Esophagus muscularis mucosa (tissue), 4 donors: ENCODE measurements around the gene AAK1. TPM values are rescaled to one million over a fixed set of nuclear protein-coding genes. Genes with fewer than 3 reads are reported as not detected.
"Not testable (repeated sequence)": the region's sequence is repeated elsewhere in the genome, so short reads cannot be mapped to it uniquely, and the experiment has no call there.

ENCODE experiments used
- DNase-seq: peaks from one replicate; pipeline ENCODE4 v3.0.0-alpha.2; 2017; ENCODE audit errors: extremely low spot score
- H3K27ac ChIP-seq, 4 donors: fragments of 200-600 bp; sonication (generic); replicated peaks in 1 of 4; 1 replicate in 3 of 4; 2 replicates in 1 of 4; pipeline ENCODE4 v1.5.1; 2016 to 2019; ENCODE audit warnings: mild to moderate bottlenecking in 1 of 4
- H3K27me3 ChIP-seq, 4 donors: fragments of 200-600 bp; sonication (generic); one replicate each; pipeline versions ENCODE4 v1.5.1 to v1.6.0; 2016 to 2019
- H3K36me3 ChIP-seq, 4 donors: fragments of 200-600 bp; sonication (generic); one replicate each; pipeline ENCODE4 v1.5.1; 2016 to 2019
- H3K4me1 ChIP-seq, 4 donors: fragments of 200-600 bp; sonication (generic); one replicate each; pipeline ENCODE4 v1.5.1; 2016 to 2019
- H3K4me3 ChIP-seq, 4 donors: fragments of 200-600 bp; sonication (generic); 1 replicate in 2 of 4; 2 replicates in 2 of 4; pipeline ENCODE4 v1.5.1; 2016 to 2019; ENCODE audit warnings: mild to moderate bottlenecking in 4 of 4, moderate library complexity in 1 of 4
- H3K9me3 ChIP-seq, 4 donors: fragments of 200-600 bp; sonication (generic); 1 replicate in 3 of 4; 2 replicates in 1 of 4; pipeline ENCODE4 v1.5.1; 2016 to 2019
- CTCF ChIP-seq, 3 experiments: fragments of 200-600 bp in 2 of 3; fragments of 450-650 bp in 1 of 3; sonication (generic) in 2 of 3; IDR thresholded peaks; one replicate each; pipeline ENCODE4 v1.5.1; 2017 to 2019; ENCODE audit warnings: antibody characterized with exemption in 3 of 3, mild to moderate bottlenecking in 2 of 3, moderate library complexity in 1 of 3
- EP300 ChIP-seq: sonication (generic); formaldehyde crosslinking; IDR thresholded peaks from one replicate; pipeline ENCODE4 v1.6.1; 2017; ENCODE audit warnings: antibody characterized with exemption
- POLR2A ChIP-seq: fragments of 450-650 bp; IDR thresholded peaks from one replicate; pipeline ENCODE4 v1.6.1; 2017; ENCODE audit warnings: antibody characterized with exemption, moderate library complexity, mild to moderate bottlenecking, low read depth
- POLR2AphosphoS5 ChIP-seq, 2 donors: sonication (generic); formaldehyde crosslinking; IDR thresholded peaks; one replicate each; pipeline ENCODE4 v1.6.1; 2017; ENCODE audit warnings: antibody characterized with exemption in 2 of 2
- WGBS: methylation state at CpG from one replicate; pipeline ENCODE4 v1.1.5; 2018; 5-methylcytosine and 5-hydroxymethylcytosine counted together
- intact Hi-C: fragments of 100-400 bp; cut with DNase I; formaldehyde crosslinking; loops from one replicate; pipeline ENCODE4 v1.15.1; 2023
- total RNA-seq, 4 donors: library from RNA; depleted of rRNA; stranded (reverse); fragments of >200 nt; gene quantifications; one replicate each; pipeline versions ENCODE4 v1.1.0 to v1.2.1, GENCODE V29; 2016

Gene AAK1
- total RNA-seq, 4 donors from 2014 or later, result 27.8 to 53.2 (median 41.9) TPM

GRCh38 chr2:69453475-69454129, 189.9 kb downstream of the AAK1 start:
- H3K9me3 ChIP-seq, result no peaks in the 10 kb centered on the region
- DNase-seq, result no peak
- no peak overlapping the region for H3K27ac ChIP-seq
- H3K27me3 ChIP-seq, result no peaks in the 10 kb centered on the region
- no peak overlapping the region for H3K4me3 ChIP-seq
- TF ChIP-seq POLR2A (no peak), EP300 (no peak), POLR2AphosphoS5 (IDR thresholded peaks at IDR 0.05) (no peak), CTCF (IDR thresholded peaks at IDR 0.05) (no peak)
- WGBS, result 89% methylated on average over 4 of the region's 4 CpGs
- H3K36me3 ChIP-seq, result no peaks in the 10 kb centered on the region
- no peaks in the 10 kb centered on the region for H3K4me1 ChIP-seq
- intact Hi-C loops, result no loop called here

GRCh38 chr2:69452687-69453086, 190.9 kb downstream of the AAK1 start:
- 87% methylated on average over 3 of the region's 3 CpGs for WGBS
- DNase-seq, result no peak
- TF ChIP-seq POLR2AphosphoS5 (IDR thresholded peaks at IDR 0.05) (no peak), EP300 (no peak)
- Histone ChIP-seq H3K4me1 (no peaks in the 10 kb centered on the region), H3K36me3 (no peaks in the 10 kb centered on the region), H3K4me3 (no peak overlapping the region), H3K27ac (no peak overlapping the region), H3K9me3 (no peaks in the 10 kb centered on the region), H3K27me3 (no peaks in the 10 kb centered on the region)
- intact Hi-C loops, result no loop called here

- TF ChIP-seq EP300 (no peak), CTCF (IDR thresholded peaks at IDR 0.05) (no peak), POLR2A (no peak), POLR2AphosphoS5 (IDR thresholded peaks at IDR 0.05) (no peak)
- Histone ChIP-seq H3K9me3 (no peaks in the 10 kb centered on the region), H3K4me1 (no peaks in the 10 kb centered on the region), H3K4me3 (no peak overlapping the region), H3K27ac (no peak overlapping the region), H3K27me3 (no peaks in the 10 kb centered on the region), H3K36me3 (no peaks in the 10 kb centered on the region)
- 86% methylated on average over 6 of the region's 6 CpGs for WGBS
- no peak for DNase-seq
- intact Hi-C loops, result no loop called here
Observed at GRCh38 chr2:69450735-69451416, 192.7 kb downstream of the AAK1 start.

GRCh38 chr2:69449906-69450305, 193.6 kb downstream of the AAK1 start:
- H3K27me3 ChIP-seq, result no peaks in the 10 kb centered on the region
- no peaks in the 10 kb centered on the region for H3K4me1 ChIP-seq
- no peaks in the 10 kb centered on the region for H3K36me3 ChIP-seq
- no peak overlapping the region for H3K27ac ChIP-seq
- TF ChIP-seq CTCF (IDR thresholded peaks at IDR 0.05) (no peak), EP300 (no peak), POLR2AphosphoS5 (IDR thresholded peaks at IDR 0.05) (no peak), POLR2A (no peak)
- 83% methylated on average over 5 of the region's 5 CpGs for WGBS
- intact Hi-C loops, result no loop called here
- no peaks in the 10 kb centered on the region for H3K9me3 ChIP-seq
- no peak for DNase-seq
- no peak overlapping the region for H3K4me3 ChIP-seq

GRCh38 chr2:69443673-69444072, 199.9 kb downstream of the AAK1 start:
- H3K4me1 ChIP-seq, DNase-seq, H3K27me3 ChIP-seq, H3K27ac ChIP-seq, H3K9me3 ChIP-seq, H3K36me3 ChIP-seq, intact Hi-C loops, H3K4me3 ChIP-seq: not testable (repeated sequence)
- 88% methylated on average over 3 of the region's 3 CpGs for WGBS

GRCh38 chr2:69439499-69439898, 204.0 kb downstream of the AAK1 start:
- not testable (repeated sequence) for DNase-seq, H3K36me3 ChIP-seq, H3K4me3 ChIP-seq, H3K27me3 ChIP-seq, H3K9me3 ChIP-seq, H3K27ac ChIP-seq
- WGBS, result 100% methylated on average over 2 of the region's 2 CpGs
- intact Hi-C loops, result loop anchor here (5.0 kb wide), 2 partner anchors 203 to 427 kb away; partner anchors contain the start of genes AAK1 and ANTXR1
- H3K4me1 ChIP-seq, result peaks cover 16 to 34% (median 29%) of the 10 kb centered on the region in 4 donors
